HepG2 (cell line): Measurements from ENCODE around the gene RBM8A. TPM values are rescaled to one million over a fixed set of nuclear protein-coding genes. Genes with fewer than 3 reads are reported as not detected.
A peak's percentile ranks its signal among the peaks of the same experiment; 100 is the strongest.

ENCODE experiments used
- ARID2 ChIP-seq: sonication (generic); formaldehyde crosslinking; IDR thresholded peaks from 2 replicates; pipeline ENCODE4 v1.8.1; 2022; ENCODE audit warnings: mild to moderate bottlenecking, missing genetic modification reagents, borderline replicate concordance
- ATF1 ChIP-seq: IDR thresholded peaks from 2 replicates; pipeline ENCODE4 v1.6.1; 2016; ENCODE audit warnings: mild to moderate bottlenecking, control low read depth
- CCAR2 ChIP-seq: fragments of 200-400 bp; formaldehyde crosslinking; optimal IDR thresholded peaks from 2 replicates; pipeline ENCODE3; 2018; ENCODE audit warnings: low read depth, mild to moderate bottlenecking, low read length, moderate library complexity
- FOXP1 ChIP-seq, 2 experiments: fragments of 450-650 bp in 1 of 2; IDR thresholded peaks; 2 replicates each; pipeline ENCODE4 v1.6.1; 2017 to 2018; ENCODE audit warnings: antibody characterized with exemption in 1 of 2
- MAFK ChIP-seq, 2 experiments: IDR thresholded peaks in 1 of 2; conservative IDR thresholded peaks in 1 of 2; 2 replicates each; pipeline ENCODE4 v1.6.1; 2011; ENCODE audit warnings: improper control_type of control experiment in 2 of 2, low read length in 2 of 2
- SIX1 ChIP-seq: sonication (generic); formaldehyde crosslinking; IDR thresholded peaks from 2 replicates; pipeline ENCODE4 v1.4.0; 2020; ENCODE audit warnings: missing genetic modification reagents, borderline replicate concordance
- SKI ChIP-seq: fragments of 450-650 bp; IDR thresholded peaks from one replicate; pipeline ENCODE4 v1.6.1; 2018; ENCODE audit warnings: mild to moderate bottlenecking; ENCODE audit not compliant: partially characterized antibody
- ZNF230 ChIP-seq: sonication (generic); formaldehyde crosslinking; IDR thresholded peaks from 2 replicates; pipeline ENCODE4 v1.4.0; 2020; ENCODE audit warnings: mild to moderate bottlenecking, missing genetic modification reagents
- ZNF263 ChIP-seq: sonication (generic); formaldehyde crosslinking; IDR thresholded peaks from 2 replicates; pipeline ENCODE4 v1.4.0; 2020; ENCODE audit warnings: missing genetic modification reagents
- ZNF331 ChIP-seq: sonication (generic); formaldehyde crosslinking; IDR thresholded peaks from 2 replicates; pipeline ENCODE4 v1.4.0; 2020; ENCODE audit warnings: missing genetic modification reagents
- ZNF343 ChIP-seq: sonication (generic); formaldehyde crosslinking; IDR thresholded peaks from 2 replicates; pipeline ENCODE4 v1.4.0; 2020; ENCODE audit warnings: mild to moderate bottlenecking, missing genetic modification reagents
- ZNF652 ChIP-seq: IDR thresholded peaks from 2 replicates; pipeline ENCODE4 v1.6.1; 2016; ENCODE audit warnings: low read depth, borderline replicate concordance
- ZNF878 ChIP-seq: sonication (generic); formaldehyde crosslinking; IDR thresholded peaks from 2 replicates; pipeline ENCODE4 v1.8.1; 2023; ENCODE audit warnings: mild to moderate bottlenecking, missing genetic modification reagents, moderate library complexity
- polyA plus RNA-seq, 8 experiments: library from polyadenylated mRNA; depleted of rRNA in 3 of 8; stranded (reverse) in 7 of 8; unstranded in 1 of 8; fragments of >200 nt; fragmentation: Illumina TruSeq in 4 of 8; extraction: Trizol in 4 of 8; gene quantifications; 2 replicates each; pipeline versions ENCODE4 v1.2.1 to v1.2.3, GENCODE V29; 2011 to 2016; ENCODE audit warnings: low read depth in 4 of 8, missing spikeins in 1 of 8, mixed read lengths in 1 of 8; ENCODE audit not compliant: insufficient read depth in 1 of 8
- total RNA-seq, 5 experiments: library from RNA; depleted of rRNA; stranded (reverse); fragments of >200 nt; fragmentation: Illumina TruSeq; extraction: Trizol; gene quantifications; 2 replicates each; pipeline ENCODE4 v1.2.3, GENCODE V29; 2016; ENCODE audit warnings: low read depth in 1 of 5
- TF ChIP-seq, protein P1 (sequence below): sonication (generic); formaldehyde crosslinking; IDR thresholded peaks from 2 replicates; pipeline ENCODE4 v1.8.1; 2023; ENCODE audit warnings: missing genetic modification reagents, inconsistent platforms, borderline replicate concordance
- TF ChIP-seq, protein P2 (sequence below): sonication (generic); formaldehyde crosslinking; IDR thresholded peaks from 2 replicates; pipeline ENCODE4 v1.4.0; 2020; ENCODE audit warnings: mild to moderate bottlenecking, missing genetic modification reagents
- TF ChIP-seq, protein P3 (sequence below): sonication (generic); formaldehyde crosslinking; IDR thresholded peaks from 2 replicates; pipeline ENCODE4 v1.4.0; 2020; ENCODE audit warnings: missing genetic modification reagents
- TF ChIP-seq, protein P4 (sequence below): sonication (generic); formaldehyde crosslinking; IDR thresholded peaks from 2 replicates; pipeline ENCODE4 v1.5.0; 2020; ENCODE audit warnings: mild to moderate bottlenecking, missing genetic modification reagents
- TF ChIP-seq, protein P5 (sequence below): IDR thresholded peaks from 2 replicates; pipeline ENCODE4 v1.6.1; 2016; ENCODE audit warnings: missing genetic modification reagents, missing compliant biosample characterization
- TF ChIP-seq, protein P6 (sequence below): sonication (generic); formaldehyde crosslinking; IDR thresholded peaks from 2 replicates; pipeline ENCODE4 v1.4.0; 2020; ENCODE audit warnings: missing genetic modification reagents, borderline replicate concordance
- TF ChIP-seq, protein P7 (sequence below): sonication (generic); formaldehyde crosslinking; IDR thresholded peaks from 2 replicates; pipeline ENCODE4 v1.5.0; 2020; ENCODE audit warnings: mild to moderate bottlenecking, missing genetic modification reagents, borderline replicate concordance

RBM8A gene
- total and polyA plus RNA-seq, 2 of the 13 experiments (the other 11 are each of a cell fraction or from before 2014, with no cell fraction given): 106 to 162 TPM

DNA sequence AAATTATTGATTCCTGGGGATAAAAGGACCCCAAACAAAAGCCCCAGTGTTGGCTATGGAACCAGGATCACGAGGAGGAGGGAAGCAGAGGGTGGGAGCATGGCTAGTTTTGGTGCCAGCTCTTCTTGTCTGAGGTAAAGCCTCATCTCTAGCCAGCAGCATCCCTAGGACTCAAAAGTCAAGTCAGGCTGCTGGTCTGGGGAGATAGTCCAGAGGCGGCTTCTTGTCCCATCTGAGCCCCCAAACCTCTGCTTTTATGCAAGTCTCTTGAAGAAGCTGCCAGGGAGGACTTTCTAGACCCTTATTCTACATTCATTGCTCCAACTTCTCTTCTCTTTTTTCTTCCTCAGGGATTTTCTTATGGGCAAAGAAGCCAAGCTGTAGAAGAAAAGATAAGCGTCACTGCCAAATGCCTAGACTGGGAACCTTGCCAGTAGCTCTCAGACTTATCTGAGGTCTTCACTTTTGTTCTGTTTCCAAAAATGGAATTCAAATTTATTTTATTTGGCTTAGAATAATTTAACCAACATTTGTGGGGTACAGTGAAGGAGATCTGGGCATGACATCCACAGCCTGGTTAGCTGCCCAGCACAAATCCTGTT, 34.7 kb downstream of the RBM8A start (continued):
- TF ChIP-seq, protein P1, sequence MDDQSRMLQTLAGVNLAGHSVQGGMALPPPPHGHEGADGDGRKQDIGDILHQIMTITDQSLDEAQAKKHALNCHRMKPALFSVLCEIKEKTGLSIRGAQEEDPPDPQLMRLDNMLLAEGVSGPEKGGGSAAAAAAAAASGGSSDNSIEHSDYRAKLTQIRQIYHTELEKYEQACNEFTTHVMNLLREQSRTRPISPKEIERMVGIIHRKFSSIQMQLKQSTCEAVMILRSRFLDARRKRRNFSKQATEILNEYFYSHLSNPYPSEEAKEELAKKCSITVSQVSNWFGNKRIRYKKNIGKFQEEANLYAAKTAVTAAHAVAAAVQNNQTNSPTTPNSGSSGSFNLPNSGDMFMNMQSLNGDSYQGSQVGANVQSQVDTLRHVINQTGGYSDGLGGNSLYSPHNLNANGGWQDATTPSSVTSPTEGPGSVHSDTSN: no peak
- TF ChIP-seq CCAR2: no peak
- TF ChIP-seq, protein P2, sequence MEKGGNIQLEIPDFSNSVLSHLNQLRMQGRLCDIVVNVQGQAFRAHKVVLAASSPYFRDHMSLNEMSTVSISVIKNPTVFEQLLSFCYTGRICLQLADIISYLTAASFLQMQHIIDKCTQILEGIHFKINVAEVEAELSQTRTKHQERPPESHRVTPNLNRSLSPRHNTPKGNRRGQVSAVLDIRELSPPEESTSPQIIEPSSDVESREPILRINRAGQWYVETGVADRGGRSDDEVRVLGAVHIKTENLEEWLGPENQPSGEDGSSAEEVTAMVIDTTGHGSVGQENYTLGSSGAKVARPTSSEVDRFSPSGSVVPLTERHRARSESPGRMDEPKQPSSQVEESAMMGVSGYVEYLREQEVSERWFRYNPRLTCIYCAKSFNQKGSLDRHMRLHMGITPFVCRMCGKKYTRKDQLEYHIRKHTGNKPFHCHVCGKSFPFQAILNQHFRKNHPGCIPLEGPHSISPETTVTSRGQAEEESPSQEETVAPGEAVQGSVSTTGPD (CRISPR knock-in tag): no peak
- TF ChIP-seq, protein P3, sequence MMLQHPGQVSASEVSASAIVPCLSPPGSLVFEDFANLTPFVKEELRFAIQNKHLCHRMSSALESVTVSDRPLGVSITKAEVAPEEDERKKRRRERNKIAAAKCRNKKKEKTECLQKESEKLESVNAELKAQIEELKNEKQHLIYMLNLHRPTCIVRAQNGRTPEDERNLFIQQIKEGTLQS (CRISPR knock-in tag): no peak
- no peak for TF ChIP-seq ARID2
- TF ChIP-seq, protein P4, sequence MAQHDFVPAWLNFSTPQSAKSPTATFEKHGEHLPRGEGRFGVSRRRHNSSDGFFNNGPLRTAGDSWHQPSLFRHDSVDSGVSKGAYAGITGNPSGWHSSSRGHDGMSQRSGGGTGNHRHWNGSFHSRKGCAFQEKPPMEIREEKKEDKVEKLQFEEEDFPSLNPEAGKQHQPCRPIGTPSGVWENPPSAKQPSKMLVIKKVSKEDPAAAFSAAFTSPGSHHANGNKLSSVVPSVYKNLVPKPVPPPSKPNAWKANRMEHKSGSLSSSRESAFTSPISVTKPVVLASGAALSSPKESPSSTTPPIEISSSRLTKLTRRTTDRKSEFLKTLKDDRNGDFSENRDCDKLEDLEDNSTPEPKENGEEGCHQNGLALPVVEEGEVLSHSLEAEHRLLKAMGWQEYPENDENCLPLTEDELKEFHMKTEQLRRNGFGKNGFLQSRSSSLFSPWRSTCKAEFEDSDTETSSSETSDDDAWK: no peak
- TF ChIP-seq, protein P5, sequence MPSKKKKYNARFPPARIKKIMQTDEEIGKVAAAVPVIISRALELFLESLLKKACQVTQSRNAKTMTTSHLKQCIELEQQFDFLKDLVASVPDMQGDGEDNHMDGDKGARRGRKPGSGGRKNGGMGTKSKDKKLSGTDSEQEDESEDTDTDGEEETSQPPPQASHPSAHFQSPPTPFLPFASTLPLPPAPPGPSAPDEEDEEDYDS (CRISPR knock-in tag): no peak
- TF ChIP-seq, protein P6, sequence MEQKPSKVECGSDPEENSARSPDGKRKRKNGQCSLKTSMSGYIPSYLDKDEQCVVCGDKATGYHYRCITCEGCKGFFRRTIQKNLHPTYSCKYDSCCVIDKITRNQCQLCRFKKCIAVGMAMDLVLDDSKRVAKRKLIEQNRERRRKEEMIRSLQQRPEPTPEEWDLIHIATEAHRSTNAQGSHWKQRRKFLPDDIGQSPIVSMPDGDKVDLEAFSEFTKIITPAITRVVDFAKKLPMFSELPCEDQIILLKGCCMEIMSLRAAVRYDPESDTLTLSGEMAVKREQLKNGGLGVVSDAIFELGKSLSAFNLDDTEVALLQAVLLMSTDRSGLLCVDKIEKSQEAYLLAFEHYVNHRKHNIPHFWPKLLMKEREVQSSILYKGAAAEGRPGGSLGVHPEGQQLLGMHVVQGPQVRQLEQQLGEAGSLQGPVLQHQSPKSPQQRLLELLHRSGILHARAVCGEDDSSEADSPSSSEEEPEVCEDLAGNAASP: no peak
- TF ChIP-seq ZNF331 (CRISPR knock-in tag): no peak
- no peak for TF ChIP-seq ZNF230
- TF ChIP-seq SKI: no peak
- 0 out of 2 replicates have a peak, but pooled peaks have one; percentile 15 for TF ChIP-seq ZNF263 (CRISPR knock-in tag)
- TF ChIP-seq, protein P7, sequence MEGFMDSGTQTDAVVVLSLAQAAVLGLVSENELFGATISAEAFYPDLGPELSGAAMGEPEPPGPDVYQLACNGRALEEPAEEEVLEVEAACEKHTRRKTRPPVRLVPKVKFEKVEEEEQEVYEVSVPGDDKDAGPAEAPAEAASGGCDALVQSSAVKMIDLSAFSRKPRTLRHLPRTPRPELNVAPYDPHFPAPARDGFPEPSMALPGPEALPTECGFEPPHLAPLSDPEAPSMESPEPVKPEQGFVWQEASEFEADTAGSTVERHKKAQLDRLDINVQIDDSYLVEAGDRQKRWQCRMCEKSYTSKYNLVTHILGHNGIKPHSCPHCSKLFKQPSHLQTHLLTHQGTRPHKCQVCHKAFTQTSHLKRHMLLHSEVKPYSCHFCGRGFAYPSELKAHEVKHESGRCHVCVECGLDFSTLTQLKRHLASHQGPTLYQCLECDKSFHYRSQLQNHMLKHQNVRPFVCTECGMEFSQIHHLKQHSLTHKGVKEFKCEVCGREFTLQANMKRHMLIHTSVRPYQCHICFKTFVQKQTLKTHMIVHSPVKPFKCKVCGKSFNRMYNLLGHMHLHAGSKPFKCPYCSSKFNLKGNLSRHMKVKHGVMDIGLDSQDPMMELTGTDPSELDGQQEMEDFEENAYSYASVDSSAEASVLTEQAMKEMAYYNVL: no peak
- TF ChIP-seq SIX1 (CRISPR knock-in tag): no peak
- no peak for TF ChIP-seq MAFK (conservative IDR thresholded peaks at IDR 0.05 in 1 of 2, IDR thresholded peaks at IDR 0.05 in 1 of 2; ENCODE audit: low read length in 2 of 2)
- 0 out of 2 replicates have a peak, but pooled peaks have one; percentile 20 for TF ChIP-seq ZNF343
- no peak for TF ChIP-seq ZNF652 (CRISPR knock-in tag)
- peak; percentile 8; the same call in 1 of the 2 replicates for TF ChIP-seq ATF1 (CRISPR knock-in tag)
- 0 out of 2 replicates have a peak, but pooled peaks have one; percentile 13 for TF ChIP-seq ZNF878 (CRISPR knock-in tag)
- no peak for TF ChIP-seq FOXP1 (IDR thresholded peaks at IDR 0.05)
- no peak for TF ChIP-seq FOXP1 (CRISPR knock-in tag; IDR thresholded peaks at IDR 0.05)
